IPS-NIHi7 (cell line): ENCODE measurements around the gene CCR2.
"Not testable (repeated sequence)": the region's sequence is repeated elsewhere in the genome, so short reads cannot be mapped to it uniquely, and the experiment has no call there.

Source experiments
- DNase-seq: peaks from one replicate; pipeline ENCODE4 v3.0.0; 2012; ENCODE audit warnings: mixed read lengths; ENCODE audit errors: extremely low spot score

CCR2 gene

GRCh38 chr3:46402902-46403301 is 49.0 kb downstream of the CCR2 start:
- DNase-seq, result not testable (repeated sequence)

DNA sequence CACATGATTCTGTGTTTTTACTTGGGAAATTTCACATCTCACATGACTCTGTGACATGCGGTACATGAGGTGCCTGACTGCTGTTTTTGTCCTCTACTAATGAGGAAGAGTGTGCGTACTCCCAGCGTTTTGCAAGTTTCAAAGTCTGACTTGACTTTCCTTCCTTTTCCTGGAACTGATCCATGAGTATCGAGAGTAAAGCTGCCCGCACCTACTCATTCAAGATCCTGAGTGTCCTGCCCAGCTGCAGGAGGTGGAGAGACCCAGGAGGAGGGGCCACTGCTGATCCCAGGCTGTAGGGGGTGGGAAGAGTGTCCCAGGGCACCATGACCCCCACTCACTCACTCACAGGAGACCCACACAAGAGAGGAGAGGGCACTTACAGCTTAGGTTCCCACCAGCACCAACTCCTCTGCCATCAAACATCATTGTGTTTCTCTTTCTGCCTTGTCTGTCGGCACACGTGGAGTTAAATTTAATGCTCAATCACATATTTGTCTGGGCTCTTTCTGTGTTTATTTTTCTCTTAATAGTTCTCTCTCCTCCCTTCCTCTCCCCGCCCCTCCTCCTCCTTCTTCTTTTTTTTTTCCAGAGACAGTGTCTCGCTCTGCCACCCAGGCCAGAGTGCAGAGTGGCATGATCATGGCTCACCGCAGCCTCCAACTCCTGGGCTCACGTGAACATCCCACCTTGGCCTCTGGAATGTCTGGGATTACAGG is 51.5 kb downstream of the CCR2 start:
- DNase-seq, result no peak

- DNase-seq, result no peak
These were observed 52.5 kb downstream of the CCR2 start for GRCh38 chr3:46406443-46406787.

DNA sequence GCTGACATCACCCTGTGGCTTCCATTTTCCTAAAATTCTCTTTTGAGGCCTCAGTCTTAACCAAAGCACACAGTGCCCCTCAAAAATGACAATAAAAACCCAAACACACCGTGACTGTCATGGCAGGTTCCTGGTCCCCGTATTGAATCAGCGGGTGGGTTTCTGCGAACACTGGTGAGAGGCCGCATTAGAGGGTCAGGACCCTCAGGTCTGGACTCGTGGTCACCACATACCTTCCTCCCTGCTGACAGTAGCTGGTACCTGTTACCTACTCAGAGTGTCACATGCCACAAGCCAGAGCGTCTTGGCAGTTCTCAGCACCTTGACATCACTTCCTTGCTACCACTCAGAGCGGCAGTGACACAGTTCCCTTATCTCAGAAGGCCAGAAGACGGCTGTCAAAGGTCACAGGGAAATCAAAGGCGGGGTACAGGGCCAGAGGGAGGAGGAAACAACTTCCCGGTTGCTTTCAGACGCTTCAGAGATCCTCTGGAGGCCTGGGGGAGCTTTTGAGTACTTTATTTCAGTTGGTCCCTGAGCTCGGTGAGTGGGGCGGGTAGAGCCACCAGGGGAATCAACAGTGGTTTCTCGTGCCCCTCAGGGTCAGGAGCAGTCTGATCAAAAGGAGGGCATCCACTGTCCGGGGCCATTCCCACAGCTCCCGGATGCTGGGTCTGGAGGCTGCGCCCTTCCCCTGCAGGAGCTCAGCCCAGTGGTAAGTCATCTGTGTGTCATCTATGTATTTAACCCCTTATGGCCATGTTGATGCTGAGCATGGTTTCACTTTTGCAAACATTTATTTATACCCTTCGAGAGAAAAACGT is 53.1 kb downstream of the CCR2 start, which contains the start of the genes CCR5AS and CCRL2:
Gene CCR5AS, minus strand, starts transcription at position 279 of the 824 bp plus-strand sequence.
Gene CCRL2, plus strand, starts transcription at position 472 of the 824 bp plus-strand sequence. CDS start 821 bp downstream, outside the sequence.
- no peak for DNase-seq

- no peak for DNase-seq
These were observed 54.1 kb downstream of the CCR2 start for GRCh38 chr3:46407970-46408369.

DNA sequence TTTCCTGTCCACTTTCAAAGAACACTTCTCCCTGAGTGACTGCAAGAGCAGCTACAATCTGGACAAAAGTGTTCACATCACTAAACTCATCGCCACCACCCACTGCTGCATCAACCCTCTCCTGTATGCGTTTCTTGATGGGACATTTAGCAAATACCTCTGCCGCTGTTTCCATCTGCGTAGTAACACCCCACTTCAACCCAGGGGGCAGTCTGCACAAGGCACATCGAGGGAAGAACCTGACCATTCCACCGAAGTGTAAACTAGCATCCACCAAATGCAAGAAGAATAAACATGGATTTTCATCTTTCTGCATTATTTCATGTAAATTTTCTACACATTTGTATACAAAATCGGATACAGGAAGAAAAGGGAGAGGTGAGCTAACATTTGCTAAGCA is 54.9 kb downstream of the CCR2 start:
- DNase-seq, result no peak

DNA sequence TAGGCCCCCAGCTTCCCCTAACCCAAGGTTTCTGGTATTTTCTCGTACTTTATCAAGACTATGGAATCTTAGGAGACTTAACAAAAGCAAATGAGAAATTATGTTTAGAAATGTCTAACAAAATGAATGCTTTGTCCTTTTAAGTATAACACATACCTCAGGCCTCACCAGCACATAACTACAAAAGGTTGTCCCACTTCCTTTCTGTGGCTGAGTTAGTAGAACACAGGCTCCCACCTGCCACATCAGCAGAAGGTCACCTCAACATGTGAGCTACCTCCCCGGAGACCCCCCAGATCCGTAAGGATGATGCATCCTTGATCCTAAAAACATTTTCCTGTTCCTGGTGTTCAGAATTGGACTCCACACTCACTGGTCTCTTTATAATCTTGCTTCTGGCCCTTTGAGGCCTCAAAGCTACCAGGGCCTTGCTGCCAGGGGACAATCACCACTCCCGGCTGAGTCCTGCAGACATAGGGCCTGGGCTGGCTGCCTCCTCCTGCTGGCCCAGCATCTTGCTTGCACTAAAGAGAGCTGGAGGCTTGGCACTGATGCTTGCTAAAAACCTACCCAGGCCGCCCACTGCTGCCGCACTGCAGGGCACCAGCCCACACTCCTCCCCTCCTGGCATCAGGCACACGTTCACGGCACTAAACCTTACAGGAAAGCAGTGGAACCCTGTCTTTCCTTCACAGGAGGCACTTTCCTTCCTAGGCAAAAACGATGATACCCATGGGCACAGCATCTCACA is 56.0 kb downstream of the CCR2 start:
- no peak for DNase-seq
